ENCODE data around the gene UFD1.

GRCh38 chr22:19479355-19480172 is 571 bp upstream of the UFD1 start, which contains the start of gene CDC45:
- peak; percentile 67 for TF ChIP-seq POLR2A (IDR thresholded peaks at IDR 0.05; ENCODE audit: low read length)
- TF ChIP-seq GATA1 (IDR thresholded peaks at IDR 0.05; ENCODE audit: low read depth, low read length), result no peak
